ENCODE data around the gene OTUD5.

- TF ChIP-seq L3MBTL2 (conservative IDR thresholded peaks at IDR 0.05) (no peak), SP1 (IDR thresholded peaks at IDR 0.05) (no peak), FOXM1 (IDR thresholded peaks at IDR 0.05; ENCODE audit: borderline replicate concordance) (no peak), NFRKB (IDR thresholded peaks at IDR 0.05) (no peak), HDGF (IDR thresholded peaks at IDR 0.05; ENCODE audit: borderline replicate concordance) (no peak), PKNOX1 (IDR thresholded peaks at IDR 0.05) (no peak), FOXA1 (IDR thresholded peaks at IDR 0.05) (no peak), BHLHE40 (IDR thresholded peaks at IDR 0.05; ENCODE audit: borderline replicate concordance) (no peak), ARNT (IDR thresholded peaks at IDR 0.05) (no peak)
Observed at GRCh38 chrX:48939524-48940228, 17.7 kb downstream of the OTUD5 start.

Measured in HEK293T (cell line).